K562 (cell line): ENCODE data around the gene LMO7. TPM values are rescaled to one million over a fixed set of nuclear protein-coding genes. Genes with fewer than 3 reads are reported as not detected.

ENCODE experiments used
- ATAC-seq: fragments of 200-7000 bp; cut with Tn5 transposase; 3 replicates; pipeline ENCODE4 v1.9.1; 2020; ENCODE audit warnings: moderate library complexity
- BruUV-seq: library from RNA; stranded (reverse); fragments of 400-500 nt; replicated peaks from 2 replicates; lab custom pipeline; 2021; lab: Mats Ljungman, UMichigan
- CTCF ChIA-PET: fragments of 300-600 bp; formaldehyde crosslinking; extraction: SDS; loops from one replicate; lab custom pipeline; 2021; ENCODE audit warnings: low intra/inter-chr PET ratio; lab: Yijun Ruan, JAX
- POLR2A ChIA-PET: fragments of 300-600, 350-650 bp; sonication (Branson Sonifier 250); formaldehyde crosslinking; extraction: SDS; loops from one replicate; lab custom pipeline; 2021; ENCODE audit warnings: antibody characterized with exemption, inconsistent platforms; lab: Yijun Ruan, JAX
- DNase-seq, 4 experiments: peaks; one replicate each; pipeline versions ENCODE4 v3.0.0 to v3.0.0-alpha.2; 2011 to 2018; ENCODE audit warnings: low spot score in 3 of 4, mixed read lengths in 3 of 4; ENCODE audit errors: extremely low read depth in 1 of 4
- FAIRE-seq: peaks from 2 replicates; lab custom pipeline; 2011; peaks lifted over from hg19 to GRCh38; lab: Jason Lieb, UNC
- H2AFZ ChIP-seq: 2 replicates; pipeline ENCODE4 v1.6.0; 2011; ENCODE audit warnings: low read depth, low read length, control low read depth, inconsistent platforms
- H3K27ac ChIP-seq: fragments of 200-600 bp; 3 replicates; pipeline ENCODE4 v1.8.0; 2011; ENCODE audit warnings: low read depth, mild to moderate bottlenecking, control low read depth, inconsistent platforms, low read length, moderate library complexity, mixed read lengths; ENCODE audit errors: extremely low read depth
- H3K27me3 ChIP-seq, 2 experiments: fragments of 300-600 bp in 1 of 2; 2 replicates in 1 of 2; 3 replicates in 1 of 2; pipeline versions ENCODE4 v1.6.0 to v1.8.0; 2011; ENCODE audit warnings: inconsistent platforms in 2 of 2, low read length in 2 of 2, mild to moderate bottlenecking in 1 of 2, mixed read lengths in 1 of 2, moderate library complexity in 1 of 2; ENCODE audit not compliant: control insufficient read depth in 2 of 2, insufficient read depth in 2 of 2
- H3K36me3 ChIP-seq: fragments of 300-600 bp; 3 replicates; pipeline ENCODE4 v1.8.0; 2011; ENCODE audit warnings: mild to moderate bottlenecking, low read length, inconsistent platforms; ENCODE audit not compliant: control insufficient read depth, insufficient read depth
- H3K4me1 ChIP-seq, 2 experiments: fragments of 200-600 bp in 1 of 2; replicated peaks in 1 of 2; 2 replicates in 1 of 2; 3 replicates in 1 of 2; pipeline versions ENCODE4 v1.5.1 to v1.8.0; 2011; ENCODE audit warnings: inconsistent platforms in 2 of 2, low read length in 2 of 2, mild to moderate bottlenecking in 1 of 2, mixed read lengths in 1 of 2, moderate library complexity in 1 of 2; ENCODE audit not compliant: control insufficient read depth in 2 of 2, insufficient read depth in 2 of 2
- H3K4me2 ChIP-seq: 2 replicates; pipeline ENCODE4 v1.6.1; 2011; ENCODE audit warnings: low read length, control low read depth, inconsistent platforms, mixed read lengths; ENCODE audit not compliant: insufficient read depth
- H3K4me3 ChIP-seq: fragments of 200-600 bp; sonication (generic), shearing (Covaris generic); 2 replicates; pipeline ENCODE4 v1.5.1; 2016; ENCODE audit warnings: control low read depth, inconsistent platforms
- H3K79me2 ChIP-seq: fragments of 200-600 bp; 3 replicates; pipeline ENCODE4 v1.8.0; 2011; ENCODE audit warnings: low read length, inconsistent platforms; ENCODE audit not compliant: control insufficient read depth, insufficient read depth
- H3K9ac ChIP-seq, 2 experiments: 2 replicates each; pipeline versions ENCODE4 v1.6.0 to v1.6.1; 2011; ENCODE audit warnings: low read depth in 2 of 2, low read length in 2 of 2, control low read depth in 1 of 2, inconsistent platforms in 1 of 2, mild to moderate bottlenecking in 1 of 2, mixed read lengths in 1 of 2; ENCODE audit not compliant: insufficient read depth in 1 of 2
- H3K9me1 ChIP-seq: one replicate; pipeline ENCODE4 v1.6.0; 2011; ENCODE audit warnings: inconsistent platforms, mild to moderate bottlenecking, low read length, moderate library complexity; ENCODE audit not compliant: control insufficient read depth, insufficient read depth
- H3K9me3 ChIP-seq: replicated peaks from 2 replicates; pipeline ENCODE4 v1.5.1; 2011; ENCODE audit warnings: low read depth, low read length, inconsistent platforms; ENCODE audit not compliant: control insufficient read depth, insufficient read depth
- H4K20me1 ChIP-seq: replicated peaks from 2 replicates; pipeline ENCODE4 v1.6.1; 2011; ENCODE audit warnings: low read length, inconsistent platforms, mixed read lengths; ENCODE audit not compliant: control insufficient read depth, insufficient read depth
- CBFA2T3 ChIP-seq: fragments of 450-650 bp; IDR thresholded peaks from 2 replicates; pipeline ENCODE4 v1.6.1; 2017
- DACH1 ChIP-seq: fragments of 450-650 bp; IDR thresholded peaks from 2 replicates; pipeline ENCODE4 v1.6.1; 2018; ENCODE audit not compliant: partially characterized antibody
- ESRRA ChIP-seq: fragments of 450-650 bp; IDR thresholded peaks from 2 replicates; pipeline ENCODE4 v1.6.1; 2014; ENCODE audit warnings: low read depth, mild to moderate bottlenecking, moderate library complexity, borderline replicate concordance
- ETS2 ChIP-seq: IDR thresholded peaks from 2 replicates; pipeline ENCODE4 v1.6.1; 2016; ENCODE audit warnings: borderline replicate concordance, missing genetic modification characterization, mild to moderate bottlenecking, moderate library complexity, missing compliant biosample characterization; ENCODE audit not compliant: poor library complexity, severe bottlenecking
- EWSR1 ChIP-seq: fragments of 450-650 bp; IDR thresholded peaks from 2 replicates; pipeline ENCODE4 v1.6.1; 2018; ENCODE audit warnings: borderline replicate concordance, mild to moderate bottlenecking, low read depth, moderate library complexity; ENCODE audit not compliant: partially characterized antibody
- HSF4 ChIP-seq: fragments of 250-450 bp; sonication (Bioruptor Pico); IDR thresholded peaks from 2 replicates; pipeline ENCODE4 v2.1.2; 2022; ENCODE audit warnings: mild to moderate bottlenecking, moderate library complexity, borderline replicate concordance
- NFE2L1 ChIP-seq: fragments of 450-650 bp; IDR thresholded peaks from 2 replicates; pipeline ENCODE4 v1.6.1; 2016; ENCODE audit warnings: missing genetic modification characterization, low read depth, mild to moderate bottlenecking, missing compliant biosample characterization, moderate library complexity, borderline replicate concordance
- NR2C1 ChIP-seq, 2 experiments: fragments of 450-650 bp; IDR thresholded peaks; 2 replicates each; pipeline ENCODE4 v1.6.1; 2017; ENCODE audit warnings: mild to moderate bottlenecking in 2 of 2, antibody characterized with exemption in 1 of 2, inconsistent platforms in 1 of 2, missing compliant biosample characterization in 1 of 2, missing genetic modification characterization in 1 of 2
- RBM14 ChIP-seq: fragments of 200-400 bp; formaldehyde crosslinking; IDR thresholded peaks from 2 replicates; pipeline ENCODE4 v1.6.1; 2018; ENCODE audit warnings: low read depth, mild to moderate bottlenecking, low read length, moderate library complexity, borderline replicate concordance; ENCODE audit not compliant: insufficient read depth
- RBM34 ChIP-seq: fragments of 200-400 bp; formaldehyde crosslinking; IDR thresholded peaks from 2 replicates; pipeline ENCODE4 v1.6.1; 2018; ENCODE audit warnings: low read length, borderline replicate concordance; ENCODE audit not compliant: insufficient read depth
- SLC30A9 ChIP-seq: fragments of 250-450 bp; sonication (Bioruptor Pico); IDR thresholded peaks from 2 replicates; pipeline ENCODE4 v1.8.0; 2022; ENCODE audit warnings: mild to moderate bottlenecking, moderate library complexity
- TAF15 ChIP-seq: fragments of 200-400 bp; formaldehyde crosslinking; IDR thresholded peaks from 2 replicates; pipeline ENCODE4 v1.6.1; 2017; ENCODE audit warnings: mild to moderate bottlenecking, low read depth, low read length, moderate library complexity
- ZNF121 ChIP-seq: sonication (generic); formaldehyde crosslinking; conservative IDR thresholded peaks from 2 replicates; pipeline ENCODE4 v1.8.0; 2022; ENCODE audit warnings: missing genetic modification reagents
- ZNF551 ChIP-seq: fragments of 250-450 bp; sonication (Bioruptor Pico); IDR thresholded peaks from 2 replicates; pipeline ENCODE4 v1.5.0; 2021; ENCODE audit warnings: mild to moderate bottlenecking, moderate library complexity
- ZNF561 ChIP-seq: fragments of 450-650 bp; formaldehyde crosslinking; conservative IDR thresholded peaks from 2 replicates; pipeline ENCODE4 v1.4.0; 2020; ENCODE audit warnings: mild to moderate bottlenecking, moderate library complexity
- ZNF57 ChIP-seq: fragments of 450-650 bp; formaldehyde crosslinking; IDR thresholded peaks from 2 replicates; pipeline ENCODE4 v1.4.0; 2020; ENCODE audit warnings: mild to moderate bottlenecking, moderate library complexity
- WGBS: fragments of 100-300 bp; shearing (Covaris generic); methylation state at CpG from one replicate; pipeline ENCODE4 v1.1.6; 2016; ENCODE audit warnings: low coverage, mixed read lengths; ENCODE audit not compliant: insufficient coverage; ENCODE audit errors: missing lambda C conversion rate; 5-methylcytosine and 5-hydroxymethylcytosine counted together
- in situ Hi-C: fragments of 300-500 bp; cut with MboI; formaldehyde crosslinking; loops from 4 replicates; pipeline ENCODE4 v1.15.0; 2018; ENCODE audit warnings: inconsistent platforms, mixed read lengths
- intact Hi-C: fragments of 100-400 bp; cut with micrococcal nuclease; formaldehyde crosslinking; loops from 2 replicates; pipeline ENCODE4 v1.14.2; 2022
- polyA plus RNA-seq, 8 experiments: library from polyadenylated mRNA; depleted of rRNA in 4 of 8; stranded (reverse) in 5 of 8; unstranded in 3 of 8; fragments of >200 nt; fragmentation: Nextera tagmentation in 2 of 8; fragmentation: Illumina TruSeq in 1 of 8; extraction: Ambion mirVana in 2 of 8; extraction: Trizol in 1 of 8; gene quantifications; 2 replicates each; pipeline versions ENCODE4 v1.2.1 to v1.2.3, GENCODE V29; 2011 to 2014; ENCODE audit warnings: inconsistent platforms in 1 of 8, missing spikeins in 1 of 8
- total RNA-seq, 7 experiments: library from RNA; depleted of rRNA in 6 of 7; stranded (reverse); fragments of >200 nt in 6 of 7; fragmentation: Illumina TruSeq in 2 of 7; extraction: Trizol in 2 of 7; gene quantifications; 2 replicates each; pipeline versions ENCODE4 v1.2.1 to v1.2.3, GENCODE V29; 2011 to 2021; ENCODE audit warnings: low replicate concordance in 1 of 7

The LMO7 gene
- total and polyA plus RNA-seq, 9 of the 15 experiments (the other 6 are each of a cell fraction or from before 2014, with no cell fraction given), result 0.42 to 4.3 (median 1.7) TPM

DNA sequence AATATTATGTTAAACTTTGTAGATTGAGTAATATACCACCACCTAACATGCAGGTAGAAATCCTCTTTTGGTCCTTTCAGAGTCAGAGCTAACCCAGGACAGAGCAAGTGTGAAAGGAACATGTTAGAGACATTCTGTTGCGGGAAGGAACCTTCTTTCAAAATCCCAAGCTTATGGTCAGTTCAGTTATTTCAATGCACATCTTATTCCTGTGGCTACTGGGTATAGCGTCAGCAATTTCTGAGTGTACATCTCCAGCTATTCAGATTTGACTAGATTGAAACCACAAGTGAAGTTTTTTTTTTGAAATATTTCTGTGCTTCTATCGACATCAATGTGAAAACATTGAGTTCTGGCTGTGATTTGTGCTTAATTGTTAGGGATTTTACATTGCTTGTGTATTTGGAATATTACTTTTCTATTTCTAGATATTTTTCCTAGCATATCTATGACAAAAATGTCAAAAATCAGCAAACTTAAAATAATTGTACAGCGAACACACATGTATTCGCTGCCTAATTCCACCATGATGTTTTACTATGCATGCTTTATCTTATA lies 165.3 kb downstream of the LMO7 start:
- Histone ChIP-seq H3K9ac (no peak overlapping the region), H3K79me2 (no peaks in the 10 kb centered on the region), H3K36me3 (no peaks in the 10 kb centered on the region), H3K4me2 (no peak overlapping the region), H3K9me3 (no peaks in the 10 kb centered on the region), H2AFZ (no peak overlapping the region), H3K4me3 (no peak overlapping the region), H3K9me1 (no peaks in the 10 kb centered on the region), H3K27me3 (peaks cover 0 to 4% of the 10 kb centered on the region in 2 experiments; a peak in 1 of 5 replicates), H3K4me1 (no peaks in the 10 kb centered on the region), H4K20me1 (no peaks in the 10 kb centered on the region), H3K27ac (no peak overlapping the region)
- TF ChIP-seq ZNF551 (no peak), HSF4 (no peak), RBM34 (no peak)
- in situ Hi-C loops, result no loop called here
- DNase-seq (no peak), FAIRE-seq (no peak), ATAC-seq (no peak)
- POLR2A ChIA-PET, result no interaction called here
- CTCF ChIA-PET, result no interaction called here
- WGBS, result 10% methylated on average over 5 of the region's 5 CpGs
- BruUV-seq, result no TSS peak
- intact Hi-C loops, result loop anchor here (5.0 kb wide), 1 partner anchor 104 kb away; no protein-coding TSS in a partner anchor

DNA sequence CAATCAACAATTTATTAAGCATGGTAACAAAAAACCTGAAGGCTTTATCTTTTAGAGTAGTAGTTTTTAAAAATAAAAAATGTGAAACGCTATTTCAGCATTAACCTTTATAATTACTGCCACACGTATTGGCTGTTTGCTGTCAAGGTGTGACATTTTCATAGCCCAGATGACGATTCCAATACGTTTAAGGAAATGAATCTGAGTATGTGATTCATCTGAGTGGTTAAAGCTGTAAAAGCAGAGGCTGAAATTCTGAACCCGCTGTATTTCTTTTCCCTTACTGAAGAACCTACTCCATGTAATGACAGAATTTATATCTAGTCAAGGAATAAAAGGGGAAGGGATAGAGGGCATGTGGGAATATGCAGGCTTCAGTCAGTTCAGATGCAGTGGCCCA lies 166.0 kb downstream of the LMO7 start:
- Histone ChIP-seq H3K4me1 (no peaks in the 10 kb centered on the region), H3K9ac (no peak overlapping the region), H3K36me3 (no peaks in the 10 kb centered on the region), H3K27ac (no peak overlapping the region), H2AFZ (no peak overlapping the region), H3K4me3 (no peak overlapping the region), H3K79me2 (no peaks in the 10 kb centered on the region), H3K9me1 (no peaks in the 10 kb centered on the region), H3K9me3 (no peaks in the 10 kb centered on the region), H3K27me3 (peaks cover 0 to 4% of the 10 kb centered on the region in 2 experiments; a peak in 1 of 5 replicates), H3K4me2 (no peak overlapping the region), H4K20me1 (no peaks in the 10 kb centered on the region)
- WGBS, result 7% methylated on average over 5 of the region's 5 CpGs
- CTCF ChIA-PET, result no interaction called here
- intact Hi-C loops, result loop anchor here (5.0 kb wide), 1 partner anchor 105 kb away; no protein-coding TSS in a partner anchor
- in situ Hi-C loops, result no loop called here
- BruUV-seq, result no TSS peak
- ATAC-seq (no peak), DNase-seq (no peak), FAIRE-seq (no peak)
- POLR2A ChIA-PET, result no interaction called here
- TF ChIP-seq ETS2 (tag), result no peak
- no peak for TF ChIP-seq CBFA2T3
- no peak for TF ChIP-seq SLC30A9
- no peak for TF ChIP-seq ZNF121 (CRISPR knock-in tag)
- TF ChIP-seq NR2C1 (IDR thresholded peaks at IDR 0.05), result no peak
- TF ChIP-seq NR2C1 (tag; IDR thresholded peaks at IDR 0.05), result no peak
- no peak for TF ChIP-seq TAF15
- no peak for TF ChIP-seq EWSR1
- no peak for TF ChIP-seq ZNF561 (CRISPR knock-in tag)
- no peak for TF ChIP-seq ESRRA
- no peak for TF ChIP-seq NFE2L1 (tag)
- no peak for TF ChIP-seq DACH1
- TF ChIP-seq ZNF57 (CRISPR knock-in tag), result no peak
- TF ChIP-seq RBM14, result no peak
